Smooth muscle cell (in vitro differentiated cells): ENCODE results near the gene MAPK8. TPM values are rescaled to one million over a fixed set of nuclear protein-coding genes. Genes with fewer than 3 reads are reported as not detected.

Source experiments
- DNase-seq: peaks from one replicate; lab custom pipeline; 2025; ENCODE audit not compliant: unreplicated experiment; lab: John Stamatoyannopoulos, UW
- H2AFZ ChIP-seq: fragments of 200-600 bp; sonication (generic); 2 replicates; pipeline ENCODE4 v1.6.0; 2016; ENCODE audit warnings: antibody characterized with exemption, low read depth, mild to moderate bottlenecking
- H3F3A ChIP-seq: fragments of 200-600 bp; sonication (generic); 2 replicates; pipeline ENCODE4 v1.6.0; 2017; ENCODE audit warnings: antibody characterized with exemption, low read depth
- H3K27ac ChIP-seq: fragments of 200-600 bp; sonication (generic); 2 replicates; pipeline ENCODE4 v1.5.1; 2016; ENCODE audit warnings: low read depth, mild to moderate bottlenecking
- H3K27me3 ChIP-seq: fragments of 200-600 bp; sonication (generic); 2 replicates; pipeline ENCODE4 v1.6.1; 2016; ENCODE audit warnings: low read depth, mild to moderate bottlenecking
- H3K36me3 ChIP-seq: fragments of 200-600 bp; sonication (generic); 2 replicates; pipeline ENCODE4 v1.5.1; 2016; ENCODE audit warnings: low read depth
- H3K4me1 ChIP-seq: fragments of 200-600 bp; sonication (generic); 2 replicates; pipeline ENCODE4 v1.5.1; 2016; ENCODE audit warnings: low read depth
- H3K4me2 ChIP-seq: fragments of 200-600 bp; sonication (generic); 2 replicates; pipeline ENCODE4 v1.6.0; 2016; ENCODE audit warnings: mild to moderate bottlenecking
- H3K4me3 ChIP-seq: fragments of 200-600 bp; sonication (generic); 2 replicates; pipeline ENCODE4 v1.5.1; 2016; ENCODE audit warnings: mild to moderate bottlenecking
- H3K79me2 ChIP-seq: fragments of 200-600 bp; sonication (generic); 2 replicates; pipeline ENCODE4 v1.6.0; 2016; ENCODE audit warnings: low read depth, mild to moderate bottlenecking
- H3K9ac ChIP-seq: fragments of 200-600 bp; sonication (generic); 2 replicates; pipeline ENCODE4 v1.6.0; 2016; ENCODE audit warnings: low read depth
- H3K9me3 ChIP-seq: fragments of 200-600 bp; sonication (generic); replicated peaks from 2 replicates; pipeline ENCODE4 v1.5.1; 2016; ENCODE audit warnings: low read depth
- H4K20me1 ChIP-seq: fragments of 200-600 bp; sonication (generic); 2 replicates; pipeline ENCODE4 v1.6.0; 2016; ENCODE audit warnings: low read depth
- CTCF ChIP-seq: fragments of 200-600 bp; sonication (generic); IDR thresholded peaks from 2 replicates; pipeline ENCODE4 v1.5.1; 2017; ENCODE audit warnings: borderline replicate concordance, mild to moderate bottlenecking, antibody characterized with exemption; ENCODE audit not compliant: insufficient read depth, poor library complexity, severe bottlenecking
- WGBS: methylation state at CpG from one replicate; pipeline ENCODE4 v1.1.7; 2016; ENCODE audit warnings: low lambda C conversion rate; 5-methylcytosine and 5-hydroxymethylcytosine counted together
- polyA plus RNA-seq: library from polyadenylated mRNA; unstranded; fragments of >200 nt; fragmentation: Nextera tagmentation; extraction: Ambion mirVana; gene quantifications from 2 replicates; pipeline ENCODE4 v1.2.1, GENCODE V29; 2016
- total RNA-seq: library from RNA; depleted of rRNA; stranded (reverse); fragments of >200 nt; gene quantifications from 2 replicates; pipeline ENCODE4 v1.2.3, GENCODE V29; 2014

MAPK8 gene
- total and polyA plus RNA-seq, 2 experiments from 2014 or later = 13.1 to 45.5 TPM

DNA sequence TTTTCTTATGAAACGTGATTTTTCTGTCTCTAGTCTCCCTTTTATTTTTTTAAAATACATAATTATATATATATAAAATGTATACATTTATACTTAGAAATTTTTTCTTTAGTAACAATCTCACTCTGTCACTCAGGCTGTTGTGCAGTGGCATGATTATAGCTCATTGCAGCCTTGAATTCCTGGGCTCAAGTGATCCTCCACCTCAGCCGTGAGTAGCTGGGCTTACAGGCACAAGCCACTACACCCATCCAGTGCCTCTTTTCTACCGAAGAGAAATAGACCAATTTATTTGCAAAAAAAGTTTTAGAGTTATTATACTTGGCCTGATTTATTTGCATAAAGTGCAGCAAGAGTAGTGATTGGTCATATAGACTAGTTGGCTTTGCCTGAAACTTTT lies 72.2 kb downstream of the MAPK8 start:
- H3K9ac ChIP-seq = no peak overlapping the region
- peaks cover 8% of the 10 kb centered on the region for H4K20me1 ChIP-seq
- 89% methylated on average over 3 of the region's 3 CpGs for WGBS
- TF ChIP-seq CTCF = no peak
- H3K79me2 ChIP-seq = peaks cover 4% of the 10 kb centered on the region
- no peak overlapping the region for H3K4me2 ChIP-seq
- H3K36me3 ChIP-seq = no peaks in the 10 kb centered on the region
- H3K4me1 ChIP-seq = peaks cover 9% of the 10 kb centered on the region
- H3K4me3 ChIP-seq = no peak overlapping the region
- H3K27me3 ChIP-seq = no peaks in the 10 kb centered on the region
- peaks cover 3% of the 10 kb centered on the region for H3F3A ChIP-seq
- H2AFZ ChIP-seq = no peak overlapping the region
- H3K9me3 ChIP-seq = no peaks in the 10 kb centered on the region
- no peak overlapping the region for H3K27ac ChIP-seq
- DNase-seq = no peak

- Histone ChIP-seq H4K20me1 (peaks cover 34% of the 10 kb centered on the region), H3K4me1 (peaks cover 9% of the 10 kb centered on the region), H3F3A (peaks cover 3% of the 10 kb centered on the region), H3K4me2 (no peak overlapping the region), H3K27me3 (no peaks in the 10 kb centered on the region), H3K4me3 (no peak overlapping the region), H3K9ac (no peak overlapping the region), H3K27ac (no peak overlapping the region), H3K79me2 (peaks cover 3% of the 10 kb centered on the region), H2AFZ (no peak overlapping the region), H3K36me3 (no peaks in the 10 kb centered on the region), H3K9me3 (no peaks in the 10 kb centered on the region)
- no peak for DNase-seq
- TF ChIP-seq CTCF = no peak
These were observed 75.5 kb downstream of the MAPK8 start for GRCh38 chr10:48381971-48382370.

DNA sequence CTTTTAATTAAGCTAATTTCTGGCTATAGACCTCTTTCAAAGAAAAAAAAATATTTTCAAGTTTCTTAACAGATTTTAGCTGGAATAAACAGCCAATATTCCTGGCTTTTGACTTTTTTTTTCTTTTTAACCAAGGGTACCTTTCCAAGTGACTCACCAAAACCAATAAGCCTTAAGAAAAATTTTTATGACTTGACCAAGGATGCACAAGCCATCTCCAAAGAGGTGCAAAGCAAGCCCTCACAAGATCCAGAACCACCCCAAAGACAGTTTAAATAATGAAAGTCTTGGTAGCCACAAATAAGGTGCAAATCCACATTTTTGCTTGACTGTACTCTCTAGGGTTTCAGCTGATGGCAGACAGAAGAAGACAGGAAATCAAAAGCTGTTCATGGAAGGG lies 76.5 kb downstream of the MAPK8 start:
- Histone ChIP-seq H3K4me2 (no peak overlapping the region), H3K36me3 (no peaks in the 10 kb centered on the region), H2AFZ (no peak overlapping the region), H3K4me3 (no peak overlapping the region), H3K79me2 (peaks cover 9% of the 10 kb centered on the region), H3F3A (peaks cover 3% of the 10 kb centered on the region), H4K20me1 (peaks cover 43% of the 10 kb centered on the region), H3K9ac (no peak overlapping the region), H3K9me3 (no peaks in the 10 kb centered on the region), H3K4me1 (peaks cover 9% of the 10 kb centered on the region), H3K27me3 (no peaks in the 10 kb centered on the region), H3K27ac (no peak overlapping the region)
- no peak for TF ChIP-seq CTCF
- no peak for DNase-seq

DNA sequence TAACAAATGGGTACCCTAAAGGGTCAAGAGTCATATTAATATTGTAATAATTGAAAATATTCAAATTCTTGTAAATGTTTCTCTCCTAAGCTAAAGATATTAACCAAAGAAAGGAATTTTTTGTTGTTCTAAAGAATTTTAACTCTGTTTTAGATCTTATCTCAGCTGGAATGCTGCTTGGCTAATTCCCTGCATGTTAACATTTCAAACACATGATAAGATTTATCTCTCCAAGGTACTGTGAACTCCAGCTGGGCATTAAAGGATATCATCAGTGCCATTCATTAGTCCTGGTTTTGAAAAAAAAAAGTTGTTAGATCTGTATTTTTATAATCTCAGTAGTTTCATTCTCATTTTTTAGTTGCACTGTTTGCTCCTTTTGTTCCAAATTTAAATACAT lies 76.9 kb downstream of the MAPK8 start:
- peaks cover 9% of the 10 kb centered on the region for H3K4me1 ChIP-seq
- H3F3A ChIP-seq = peaks cover 3% of the 10 kb centered on the region
- no peak overlapping the region for H3K4me3 ChIP-seq
- no peak overlapping the region for H3K27ac ChIP-seq
- no peaks in the 10 kb centered on the region for H3K27me3 ChIP-seq
- DNase-seq = no peak
- TF ChIP-seq CTCF = no peak
- no peaks in the 10 kb centered on the region for H3K36me3 ChIP-seq
- peaks cover 47% of the 10 kb centered on the region for H4K20me1 ChIP-seq
- no peak overlapping the region for H3K9ac ChIP-seq
- peaks cover 13% of the 10 kb centered on the region for H3K79me2 ChIP-seq
- H3K4me2 ChIP-seq = no peak overlapping the region
- no peak overlapping the region for H2AFZ ChIP-seq
- no peaks in the 10 kb centered on the region for H3K9me3 ChIP-seq
